ENCODE data around the gene AIPL1. TPM values are rescaled to one million over a fixed set of nuclear protein-coding genes. Genes with fewer than 3 reads are reported as not detected.

The AIPL1 gene
- total RNA-seq, 3 donors from 2014 or later = not detected

GRCh38 chr17:6470751-6471521 lies 36.0 kb upstream of the AIPL1 start:
- Histone ChIP-seq H3K27ac (no peak overlapping the region), H3K4me3 (no peak overlapping the region), H3K9me3 (no peaks in the 10 kb centered on the region), H3K4me1 (peaks cover 0 to 5% of the 10 kb centered on the region in 2 donors), H3K36me3 (no peaks in the 10 kb centered on the region), H3K27me3 (no peaks in the 10 kb centered on the region)
- DNase-seq (ENCODE audit: low spot score in 2 of 2) = no peak
- TF ChIP-seq POLR2A (IDR thresholded peaks at IDR 0.05) (no peak), CTCF (IDR thresholded peaks at IDR 0.05) (no peak)
- intact Hi-C loops (cut with DNase I; ENCODE audit: low total_unique reads) = no loop called here

DNA sequence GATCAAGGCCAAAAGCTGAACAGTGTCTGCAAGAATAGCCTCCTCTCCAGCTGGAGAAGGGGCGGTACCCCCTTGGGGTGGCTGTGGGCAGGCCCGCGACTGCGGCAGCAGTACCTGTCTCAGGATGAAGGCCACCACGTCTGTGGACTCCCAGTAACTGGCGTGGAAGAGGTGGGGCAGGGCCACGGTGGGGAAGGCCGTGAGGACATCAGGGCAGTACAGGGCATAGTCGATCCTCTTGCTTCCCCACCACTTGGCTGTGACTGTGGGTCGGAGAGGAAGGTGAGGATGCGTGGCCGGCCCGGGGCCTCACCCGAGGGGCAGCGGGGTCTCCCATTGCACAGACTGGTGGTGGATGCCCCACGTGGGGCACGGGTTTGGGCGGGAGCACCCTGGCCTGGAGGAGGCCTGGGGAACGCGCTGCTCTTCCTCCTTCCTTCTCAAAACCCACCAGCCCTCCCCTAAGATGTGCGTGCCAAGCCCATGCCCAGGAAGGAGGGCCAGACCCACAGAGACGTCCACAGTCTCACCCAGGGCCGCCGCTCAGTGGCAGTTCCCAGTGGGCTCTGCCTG lies 35.3 kb upstream of the AIPL1 start:
- intact Hi-C loops (cut with DNase I; ENCODE audit: low total_unique reads) = no loop called here
- H3K27ac ChIP-seq = no peak overlapping the region
- no peaks in the 10 kb centered on the region for H3K27me3 ChIP-seq
- H3K4me1 ChIP-seq = peaks cover 0 to 5% of the 10 kb centered on the region in 2 donors
- H3K4me3 ChIP-seq = no peak overlapping the region
- TF ChIP-seq POLR2AphosphoS5 (IDR thresholded peaks at IDR 0.05) (no peak), CTCF (IDR thresholded peaks at IDR 0.05) (no peak), POLR2A (IDR thresholded peaks at IDR 0.05) (no peak)
- H3K36me3 ChIP-seq = no peaks in the 10 kb centered on the region
- no peak for DNase-seq (ENCODE audit: low spot score in 2 of 2)
- no peaks in the 10 kb centered on the region for H3K9me3 ChIP-seq

DNA sequence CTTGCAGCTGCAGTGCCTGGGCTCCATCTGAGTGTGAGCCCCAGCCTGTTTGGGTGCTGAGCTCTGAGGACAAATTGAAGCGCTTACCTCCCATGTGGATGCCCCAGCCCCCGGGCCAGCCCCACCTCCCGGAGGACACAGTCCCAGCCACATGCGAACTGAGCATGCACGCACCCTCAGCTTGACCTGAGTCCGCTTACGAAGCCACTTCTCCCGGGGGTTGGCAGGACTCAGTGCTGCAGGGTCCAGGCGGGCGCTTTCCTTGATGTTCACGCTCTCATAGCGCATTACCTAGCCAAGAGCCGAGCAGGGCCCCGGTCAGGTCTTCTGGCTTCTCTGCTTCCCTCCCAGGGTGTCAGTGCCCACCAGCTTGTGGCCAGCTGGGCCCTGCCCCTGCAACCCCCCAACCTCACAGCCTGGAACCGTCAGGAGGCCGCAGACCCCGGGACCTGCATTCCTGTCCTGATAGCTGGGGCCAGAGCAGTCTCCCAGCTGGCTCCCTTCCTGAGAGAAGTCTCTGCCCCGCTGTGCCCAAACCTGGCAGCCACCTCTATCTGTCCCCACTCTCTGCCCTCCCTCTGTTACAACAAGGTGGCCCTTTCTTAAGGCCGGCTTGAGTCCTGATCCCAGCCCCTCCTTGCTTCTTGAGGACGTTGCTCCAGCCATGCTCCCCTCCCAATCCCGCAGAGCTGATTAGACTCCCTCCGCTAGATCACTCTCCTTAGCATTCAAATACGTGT lies 33.3 kb upstream of the AIPL1 start:
- Histone ChIP-seq H3K4me1 (peaks cover 0 to 3% of the 10 kb centered on the region in 2 donors), H3K36me3 (no peaks in the 10 kb centered on the region), H3K27me3 (no peaks in the 10 kb centered on the region), H3K9me3 (no peaks in the 10 kb centered on the region), H3K4me3 (no peak overlapping the region), H3K27ac (no peak overlapping the region)
- TF ChIP-seq CTCF (IDR thresholded peaks at IDR 0.05) (no peak), POLR2AphosphoS5 (IDR thresholded peaks at IDR 0.05) (no peak), POLR2A (IDR thresholded peaks at IDR 0.05) (no peak)
- intact Hi-C loops (cut with DNase I; ENCODE audit: low total_unique reads) = no loop called here
- no peak for DNase-seq (ENCODE audit: low spot score in 2 of 2)

DNA sequence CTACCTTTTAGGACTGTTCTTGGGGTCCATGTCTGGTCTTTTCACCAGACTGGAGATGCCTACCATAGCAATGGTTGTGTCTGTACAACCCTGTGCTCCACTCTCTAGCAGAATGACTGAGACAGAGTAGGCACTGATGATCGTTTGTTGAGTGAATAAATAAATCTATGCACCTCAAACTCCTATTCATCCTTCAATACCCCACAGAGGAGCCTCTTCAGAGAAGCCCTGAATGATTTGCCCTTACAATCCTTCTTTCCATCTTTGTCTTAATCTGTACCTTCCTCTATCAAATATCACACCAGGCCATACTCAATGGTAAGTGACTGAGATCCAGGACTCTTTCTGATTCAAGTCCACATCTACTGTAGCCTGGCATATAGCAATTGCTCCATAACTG lies 32.6 kb upstream of the AIPL1 start:
- H3K4me1 ChIP-seq = no peaks in the 10 kb centered on the region
- intact Hi-C loops (cut with DNase I; ENCODE audit: low total_unique reads) = no loop called here
- no peaks in the 10 kb centered on the region for H3K36me3 ChIP-seq
- H3K27me3 ChIP-seq = no peaks in the 10 kb centered on the region
- H3K4me3 ChIP-seq = no peak overlapping the region
- TF ChIP-seq POLR2AphosphoS5 (IDR thresholded peaks at IDR 0.05) (no peak), CTCF (IDR thresholded peaks at IDR 0.05) (no peak), POLR2A (IDR thresholded peaks at IDR 0.05) (no peak)
- no peaks in the 10 kb centered on the region for H3K9me3 ChIP-seq
- H3K27ac ChIP-seq = no peak overlapping the region
- no peak for DNase-seq (ENCODE audit: low spot score in 2 of 2)
